Activated naive CD4-positive, alpha-beta T cell treated with Interleukin-2 at 50 U/mL for 16 hours (primary cell): ENCODE measurements around the gene VTI1B.
"Not testable (repeated sequence)": the region's sequence is repeated elsewhere in the genome, so short reads cannot be mapped to it uniquely, and the experiment has no call there.

Source experiments
- DNase-seq: peaks from one replicate; pipeline ENCODE4 v3.0.0-alpha.2; 2020

Gene VTI1B

DNA sequence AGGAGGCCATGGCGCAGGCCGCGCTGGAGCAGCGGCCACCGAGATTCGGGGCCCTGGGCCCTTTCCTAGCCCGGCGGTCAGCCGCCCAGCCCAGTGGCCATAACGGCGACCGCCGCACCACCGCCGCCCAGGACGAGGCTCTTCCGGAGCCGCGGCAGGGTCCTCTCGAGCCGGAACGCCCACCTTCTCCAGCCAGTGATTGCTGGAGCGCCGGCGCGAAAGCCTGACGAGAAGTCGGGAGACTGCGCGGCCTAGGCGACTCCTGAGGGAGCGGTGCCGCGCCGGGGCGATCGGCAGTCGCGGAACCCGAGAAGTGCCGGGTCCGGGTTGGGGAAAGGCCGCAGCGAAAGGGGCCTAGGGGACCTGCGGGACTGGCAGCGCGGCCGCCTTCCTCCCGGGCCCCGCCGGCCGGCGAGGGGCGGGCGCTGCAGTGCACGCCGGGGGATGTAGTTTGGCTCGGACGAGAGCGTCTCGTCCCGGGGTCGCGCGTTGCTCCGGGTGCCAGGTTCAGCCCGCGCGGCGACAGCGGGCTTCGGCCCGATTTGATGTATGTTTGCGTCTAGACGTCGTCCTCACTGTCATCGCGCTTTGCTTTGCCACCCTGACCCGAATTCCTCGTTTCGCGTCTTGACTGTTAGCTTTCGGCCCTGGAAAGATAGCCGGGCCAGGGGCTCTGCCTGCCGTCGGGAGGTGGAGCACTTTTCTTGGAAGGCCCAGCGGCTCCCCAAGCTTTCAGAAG is at the start of gene VTI1B:
Gene VTI1B, minus strand, starts transcription at position 153 of the 739 bp plus-strand sequence. Its CDS starts 143 bp downstream, at position 10.
- DNase-seq = peak; percentile 79

GRCh38 chr14:67722293-67722692 is 47.9 kb upstream of the VTI1B start:
- DNase-seq = no peak

- no peak for DNase-seq
These were observed 47.4 kb upstream of the VTI1B start for GRCh38 chr14:67721875-67722274.

DNA sequence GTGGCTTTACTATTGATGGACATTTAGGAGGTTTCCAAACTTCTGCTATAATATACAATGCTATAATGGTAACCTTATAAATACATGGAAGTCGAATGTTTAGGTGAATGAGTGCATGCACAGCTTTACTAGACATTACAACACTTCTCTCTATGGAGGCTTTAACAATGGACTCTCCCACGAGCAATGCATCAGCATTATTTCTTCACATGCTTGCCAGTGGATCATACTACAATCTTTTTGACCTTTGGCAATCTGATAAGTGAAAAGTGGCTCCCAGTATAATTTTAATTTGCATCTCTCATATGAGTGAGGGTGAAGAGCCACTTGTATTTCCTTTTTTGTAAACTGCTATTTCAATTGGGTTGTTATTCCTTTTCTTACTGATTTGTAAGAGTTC is 45.4 kb upstream of the VTI1B start:
- no peak for DNase-seq

DNA sequence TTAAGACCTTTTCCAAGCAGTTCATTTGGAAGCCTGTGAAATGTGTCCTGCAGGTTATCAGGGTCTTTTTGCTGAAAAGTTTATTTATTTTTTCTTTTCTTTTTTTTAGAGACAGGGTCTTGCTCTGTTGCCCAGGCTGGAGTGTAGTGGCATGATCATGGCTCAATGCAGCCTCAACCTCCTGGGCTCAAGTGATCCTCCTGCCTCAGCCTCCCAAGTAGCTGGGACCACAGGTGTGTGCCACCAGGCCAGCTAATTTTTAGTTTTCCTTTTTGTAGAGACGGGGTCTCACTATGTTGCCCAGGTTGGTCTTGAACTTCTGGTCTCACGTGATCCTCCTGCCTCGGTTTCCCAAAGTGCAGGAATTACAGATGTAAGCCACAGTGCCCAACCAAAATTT is 45.0 kb upstream of the VTI1B start:
- not testable (repeated sequence) for DNase-seq

DNA sequence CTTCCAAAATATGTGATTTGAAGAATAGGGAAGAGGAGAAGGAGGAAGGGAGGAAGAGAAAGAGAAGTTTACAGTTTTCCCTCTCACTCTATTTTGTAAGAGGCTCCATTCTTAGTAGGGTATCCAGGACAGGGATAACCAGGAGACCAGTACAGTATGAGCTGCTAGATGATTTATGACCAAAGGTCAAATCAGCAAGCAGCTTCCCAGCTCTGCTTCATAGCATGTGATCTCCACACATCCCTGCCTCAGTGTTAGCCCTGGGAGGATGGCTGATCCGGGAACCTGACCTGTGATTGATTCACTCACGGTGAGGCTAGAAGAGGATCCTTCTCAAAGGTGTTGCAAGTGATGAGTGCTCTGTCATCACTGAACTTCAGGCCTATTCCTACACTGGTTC is 43.8 kb upstream of the VTI1B start:
- DNase-seq = no peak

DNA sequence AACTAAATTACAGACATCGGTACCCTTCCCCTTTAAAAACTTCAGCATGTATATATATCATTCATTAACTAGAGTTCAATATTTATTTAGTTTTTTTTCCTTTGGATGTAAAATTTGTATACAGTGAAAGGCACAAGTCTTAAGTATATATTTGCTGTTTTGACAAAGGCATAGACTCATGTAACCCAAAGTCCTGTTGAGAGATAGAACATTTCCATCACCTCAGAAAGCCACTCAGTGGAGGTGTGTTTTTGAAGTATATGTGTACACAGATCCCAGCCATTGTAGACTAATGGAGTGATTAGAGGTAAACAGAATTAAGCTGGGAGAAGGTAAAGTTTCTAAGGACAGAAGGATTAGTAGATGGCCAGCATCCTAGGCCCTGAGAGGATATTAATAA is 42.6 kb upstream of the VTI1B start:
- DNase-seq = no peak

GRCh38 chr14:67710209-67710608 is 35.8 kb upstream of the VTI1B start:
- no peak for DNase-seq

DNA sequence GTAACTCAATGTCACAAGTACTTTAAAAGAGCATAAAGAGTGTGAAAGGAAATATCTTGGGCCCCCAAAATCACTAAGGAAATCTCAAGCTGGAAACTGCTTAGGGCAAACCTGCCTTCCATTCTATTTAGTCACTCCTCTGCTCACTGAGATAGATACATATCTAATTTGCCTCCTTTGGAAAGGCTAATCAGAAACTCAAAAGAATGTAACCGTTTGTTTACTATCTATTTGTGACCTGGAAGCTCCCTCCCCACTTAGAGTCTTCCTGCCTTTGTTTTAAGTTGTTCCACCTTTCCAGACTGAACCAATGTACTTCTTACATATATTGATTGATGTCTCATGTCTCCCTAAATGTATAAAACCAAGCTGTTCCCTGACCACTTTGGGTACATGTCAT is 35.4 kb upstream of the VTI1B start:
- not testable (repeated sequence) for DNase-seq

DNA sequence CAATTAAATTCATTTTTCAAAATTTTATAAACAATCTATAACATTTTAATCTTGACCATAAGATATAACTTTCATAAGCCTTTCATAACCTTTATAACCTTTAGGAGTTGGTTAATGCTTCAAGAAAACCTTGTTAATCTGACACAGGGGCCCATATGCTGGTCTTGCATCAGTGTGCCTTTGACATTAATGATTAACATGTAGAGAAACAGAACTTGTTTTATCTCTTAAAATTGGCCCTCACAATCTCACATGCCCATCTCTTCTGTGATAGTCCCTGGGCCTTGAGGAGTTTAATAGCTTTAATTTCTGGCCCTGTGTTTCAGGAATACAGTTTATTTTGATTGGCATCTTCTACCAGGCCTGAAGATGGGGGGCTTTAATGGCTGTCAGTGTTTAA is 34.9 kb upstream of the VTI1B start:
- DNase-seq = not testable (repeated sequence)

GRCh38 chr14:67705211-67705610 is 30.8 kb upstream of the VTI1B start:
- DNase-seq = no peak

GRCh38 chr14:67704484-67705089 is 30.2 kb upstream of the VTI1B start:
- no peak for DNase-seq

GRCh38 chr14:67703997-67704396 is 29.6 kb upstream of the VTI1B start:
- no peak for DNase-seq

DNA sequence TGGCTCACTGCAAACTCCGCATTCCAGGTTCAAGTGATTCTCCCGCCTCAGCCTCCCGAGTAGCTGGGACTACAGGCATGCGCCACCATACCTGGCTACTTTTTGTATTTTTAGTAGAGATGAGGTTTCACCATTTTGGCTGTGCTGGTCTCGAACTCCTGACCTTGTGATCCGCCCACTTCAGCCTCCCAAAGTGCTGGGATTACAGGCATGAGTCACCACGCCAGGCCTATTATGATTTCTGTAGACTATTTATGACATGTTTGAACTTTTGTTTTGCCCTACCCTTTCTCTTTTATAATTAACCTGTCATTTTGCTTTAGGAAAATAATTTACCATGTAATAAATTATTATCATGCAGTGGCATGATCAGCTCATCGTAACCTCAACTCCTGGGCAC is 27.1 kb upstream of the VTI1B start, which contains the start of gene RDH12:
Gene RDH12, plus strand, starts transcription at position 395 of the 400 bp plus-strand sequence. CDS start 20,757 bp downstream, outside the sequence.
- not testable (repeated sequence) for DNase-seq

DNA sequence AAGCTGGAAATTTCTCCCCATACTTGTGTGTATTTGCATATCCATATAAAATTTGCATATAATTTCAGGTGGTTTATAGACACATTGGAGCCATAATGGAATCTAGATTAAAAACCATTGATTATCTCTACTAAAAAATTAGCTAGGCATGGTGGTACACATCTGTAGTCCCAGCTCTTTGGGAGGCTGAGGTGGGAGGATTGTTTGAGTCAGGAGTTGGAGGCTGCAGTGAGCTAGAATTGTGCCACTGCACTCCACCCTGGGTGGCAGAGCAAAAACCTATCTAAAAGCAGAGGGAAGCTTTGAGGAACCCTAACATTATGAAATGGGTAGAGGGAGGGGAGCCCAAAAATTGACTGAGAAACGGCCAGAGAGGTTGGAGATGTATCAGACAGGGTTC is 23.7 kb upstream of the VTI1B start:
- DNase-seq = no peak

GRCh38 chr14:67697006-67697405 is 22.6 kb upstream of the VTI1B start:
- no peak for DNase-seq

DNA sequence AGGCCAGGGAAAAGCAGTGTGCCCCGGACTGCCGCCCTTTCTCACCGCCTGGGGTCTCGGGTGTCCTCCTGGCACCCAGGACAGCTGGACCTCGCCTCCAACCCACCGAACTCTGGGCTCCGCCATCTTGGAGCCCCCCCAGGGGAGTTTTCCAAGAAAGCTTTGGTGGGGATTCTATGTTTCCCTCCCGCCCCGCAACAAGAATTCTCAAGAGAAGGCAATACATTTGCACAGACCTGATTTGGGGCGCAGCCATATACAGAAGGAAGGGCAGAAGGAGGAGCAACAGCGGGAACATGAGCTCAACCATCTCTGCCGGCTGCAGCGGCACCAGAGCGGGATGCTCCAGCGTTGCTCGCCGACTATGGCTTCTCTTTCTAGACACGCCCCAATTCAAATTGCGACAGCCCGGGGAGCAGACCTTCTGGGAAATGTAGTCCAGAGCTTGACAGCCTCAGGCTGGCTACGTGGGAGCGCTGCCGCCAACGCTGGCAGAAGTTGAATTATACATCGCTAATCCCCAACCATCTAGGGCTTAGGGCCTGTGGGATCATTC is 21.0 kb upstream of the VTI1B start, which contains the start of gene RDH11:
Gene RDH11, minus strand, starts transcription at position 371 of the 556 bp plus-strand sequence. Its CDS starts 61 bp downstream, at position 310.
- peak; percentile 84 for DNase-seq

DNA sequence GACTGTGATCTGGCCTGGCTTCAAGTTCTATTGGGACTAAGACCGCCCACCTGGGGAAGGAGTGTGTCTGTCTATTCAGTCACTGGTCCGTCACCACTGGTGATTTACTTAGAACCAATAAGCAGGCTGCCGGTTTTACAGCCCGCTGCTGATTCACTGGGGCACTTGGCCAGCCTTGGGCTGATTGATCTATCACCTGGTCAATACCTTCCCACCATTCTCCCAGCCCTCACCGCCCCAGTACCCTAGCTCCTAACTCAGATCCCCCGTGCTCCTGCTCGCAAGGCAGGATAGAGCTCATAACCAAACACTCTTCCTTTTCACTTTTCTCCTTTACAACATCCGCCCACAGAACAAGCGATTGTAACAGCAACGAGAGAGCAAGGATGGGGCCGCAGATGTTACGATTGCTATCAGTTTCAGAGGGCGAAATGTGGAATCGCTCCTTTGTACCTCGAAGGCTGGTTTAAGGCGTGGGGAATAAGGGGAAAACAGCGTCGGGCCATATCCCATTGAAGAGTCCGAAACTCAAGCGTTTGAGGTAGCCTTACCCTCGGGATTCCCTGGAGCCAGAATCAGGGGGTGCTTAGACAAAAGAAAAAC is 20.5 kb upstream of the VTI1B start:
- DNase-seq = peak; percentile 77

- no peak for DNase-seq
These were observed 15.6 kb upstream of the VTI1B start for GRCh38 chr14:67690011-67690410.

DNA sequence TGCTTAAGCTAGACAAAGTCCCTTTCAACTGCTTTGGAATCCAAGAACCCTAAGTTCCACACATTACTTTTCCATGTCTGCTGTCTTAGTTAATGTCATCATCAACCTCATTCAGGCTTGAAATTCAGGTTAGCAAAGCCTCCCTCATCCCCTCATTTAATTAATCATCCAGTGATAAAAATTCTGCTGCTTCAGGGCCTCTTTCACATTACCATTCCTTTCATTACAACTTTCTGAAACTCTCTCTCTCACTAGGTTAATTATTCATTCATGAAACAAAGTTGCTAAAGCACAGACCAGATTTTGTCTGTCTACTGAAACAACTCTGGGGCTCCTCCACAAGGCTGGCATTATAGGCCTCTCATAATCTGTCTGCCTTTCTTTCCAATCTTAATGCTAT is 9.4 kb upstream of the VTI1B start:
- DNase-seq = no peak

- DNase-seq = no peak
These were observed 6.5 kb upstream of the VTI1B start for GRCh38 chr14:67680941-67681340.

GRCh38 chr14:67680121-67680602 is 5.7 kb upstream of the VTI1B start:
- no peak for DNase-seq

- DNase-seq = no peak
These were observed 4.6 kb upstream of the VTI1B start for GRCh38 chr14:67679006-67679405.

DNA sequence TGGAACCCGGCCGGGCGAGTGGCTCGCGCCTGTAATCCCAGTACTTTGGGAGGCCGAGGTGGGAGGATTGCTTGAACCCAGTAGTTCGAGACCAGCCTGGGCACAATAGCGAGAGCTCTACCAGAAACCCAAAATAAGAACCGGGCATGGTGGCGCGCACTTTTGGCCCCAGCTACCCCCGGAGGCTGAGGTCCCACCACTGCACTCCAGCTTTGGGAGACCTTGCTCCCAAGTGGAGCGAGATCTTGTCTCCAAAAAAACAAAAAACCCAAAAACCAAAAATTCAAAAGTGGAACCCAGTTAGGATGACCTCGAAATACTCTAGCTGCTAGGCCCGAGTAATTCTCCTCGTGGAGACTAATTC is 769 bp upstream of the VTI1B start:
- no peak for DNase-seq
